Type B pancreatic cell (in vitro differentiated cells): ENCODE data around the gene ROR1. TPM values are rescaled to one million over a fixed set of nuclear protein-coding genes. Genes with fewer than 3 reads are reported as not detected.

ENCODE experiments used
- DNase-seq: peaks from one replicate; pipeline ENCODE4 v3.0.0; 2021; ENCODE audit warnings: mixed read lengths; ENCODE audit not compliant: unreplicated experiment; ENCODE audit errors: extremely low spot score
- H3K27ac Mint-ChIP-seq: 2 replicates; pipeline ENCODE4 v1.8.0; 2021; ENCODE audit warnings: mild to moderate bottlenecking, mixed read lengths
- H3K27me3 Mint-ChIP-seq: 2 replicates; pipeline ENCODE4 v1.8.0; 2021; ENCODE audit warnings: mixed read lengths
- H3K36me3 Mint-ChIP-seq: 2 replicates; pipeline ENCODE4 v1.8.0; 2021; ENCODE audit warnings: mixed read lengths
- H3K4me1 Mint-ChIP-seq: one replicate; pipeline ENCODE4 v1.8.0; 2021; ENCODE audit warnings: mixed read lengths; ENCODE audit not compliant: unreplicated experiment
- H3K4me3 Mint-ChIP-seq: 2 replicates; pipeline ENCODE4 v1.8.0; 2021; ENCODE audit warnings: mild to moderate bottlenecking, mixed read lengths
- H3K9me3 Mint-ChIP-seq: 2 replicates; pipeline ENCODE4 v1.8.0; 2021; ENCODE audit warnings: mixed read lengths
- total RNA-seq: library from RNA; stranded (reverse); gene quantifications from 2 replicates; pipeline ENCODE4 v1.2.1, GENCODE V29; 2021; ENCODE audit warnings: low replicate concordance
- TF ChIP-seq, protein P1 (sequence below): fragments of 200-600 bp; sonication (generic); conservative IDR thresholded peaks from 2 replicates; pipeline ENCODE4 v1.5.0; 2021; ENCODE audit warnings: antibody characterized with exemption, mild to moderate bottlenecking

Gene ROR1
- total RNA-seq, 1 donor from 2014 or later = 32.0 TPM

GRCh38 chr1:63918418-63918945 is 144.7 kb downstream of the ROR1 start:
- TF ChIP-seq, protein P1, sequence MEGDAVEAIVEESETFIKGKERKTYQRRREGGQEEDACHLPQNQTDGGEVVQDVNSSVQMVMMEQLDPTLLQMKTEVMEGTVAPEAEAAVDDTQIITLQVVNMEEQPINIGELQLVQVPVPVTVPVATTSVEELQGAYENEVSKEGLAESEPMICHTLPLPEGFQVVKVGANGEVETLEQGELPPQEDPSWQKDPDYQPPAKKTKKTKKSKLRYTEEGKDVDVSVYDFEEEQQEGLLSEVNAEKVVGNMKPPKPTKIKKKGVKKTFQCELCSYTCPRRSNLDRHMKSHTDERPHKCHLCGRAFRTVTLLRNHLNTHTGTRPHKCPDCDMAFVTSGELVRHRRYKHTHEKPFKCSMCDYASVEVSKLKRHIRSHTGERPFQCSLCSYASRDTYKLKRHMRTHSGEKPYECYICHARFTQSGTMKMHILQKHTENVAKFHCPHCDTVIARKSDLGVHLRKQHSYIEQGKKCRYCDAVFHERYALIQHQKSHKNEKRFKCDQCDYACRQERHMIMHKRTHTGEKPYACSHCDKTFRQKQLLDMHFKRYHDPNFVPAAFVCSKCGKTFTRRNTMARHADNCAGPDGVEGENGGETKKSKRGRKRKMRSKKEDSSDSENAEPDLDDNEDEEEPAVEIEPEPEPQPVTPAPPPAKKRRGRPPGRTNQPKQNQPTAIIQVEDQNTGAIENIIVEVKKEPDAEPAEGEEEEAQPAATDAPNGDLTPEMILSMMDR = no peak
- peaks cover 7% of the 10 kb centered on the region for H3K27me3 Mint-ChIP-seq
- H3K9me3 Mint-ChIP-seq = no peaks in the 10 kb centered on the region
- no peak for DNase-seq
- H3K36me3 Mint-ChIP-seq = no peaks in the 10 kb centered on the region
- peaks cover 72% of the 10 kb centered on the region for H3K4me1 Mint-ChIP-seq
- peak overlapping the region; percentile 42 for H3K4me3 Mint-ChIP-seq
- H3K27ac Mint-ChIP-seq = peak overlapping the region; percentile 12

DNA sequence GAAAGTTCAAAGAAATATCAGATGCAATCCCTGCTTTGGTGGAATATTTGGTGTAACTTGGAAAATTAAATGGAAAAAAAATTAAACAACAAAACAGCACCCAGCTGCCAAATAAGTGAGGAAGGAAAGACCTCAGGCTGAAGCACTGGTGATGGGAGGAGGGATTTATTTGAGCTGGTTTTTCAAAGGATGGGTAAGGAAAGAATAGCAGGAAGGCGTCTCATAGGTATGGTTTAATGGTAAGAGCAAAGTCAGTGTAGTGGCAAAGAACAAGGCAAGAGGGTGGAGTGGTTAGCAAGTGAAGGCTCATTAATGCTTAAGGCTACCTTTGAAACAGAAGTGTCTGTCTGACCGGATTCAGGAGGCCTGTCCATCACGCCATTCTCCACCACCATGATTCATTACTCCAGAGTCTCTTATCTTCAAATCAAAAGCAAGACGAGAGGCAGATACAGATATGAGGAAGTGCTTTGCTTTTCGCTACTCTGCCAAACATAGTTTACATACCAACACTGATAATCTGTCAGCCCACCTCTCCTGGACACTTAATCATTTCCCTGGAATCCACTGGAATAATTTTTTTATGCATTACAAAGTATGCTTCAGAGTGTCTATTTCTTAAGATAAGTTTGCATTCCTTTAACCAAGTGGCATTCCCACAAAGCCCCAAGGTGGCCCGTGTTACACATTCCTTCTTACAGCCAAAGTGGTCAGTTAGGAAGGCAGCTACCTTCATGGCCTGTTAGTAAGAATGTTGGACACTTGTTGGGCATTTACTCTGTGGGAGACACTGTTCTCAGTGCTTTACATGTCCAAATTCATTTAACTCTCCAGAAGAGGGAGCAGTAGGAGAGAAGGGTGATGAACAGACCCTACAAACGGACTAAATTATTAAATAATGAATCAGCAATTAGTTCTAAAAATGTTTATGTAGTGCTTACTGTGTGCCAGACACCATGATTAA is 146.6 kb downstream of the ROR1 start:
- Mint-ChIP-seq H3K4me3 (peak overlapping the region; percentile 26), H3K4me1 (peaks cover 53% of the 10 kb centered on the region), H3K27ac (peak overlapping the region; percentile 90), H3K9me3 (no peaks in the 10 kb centered on the region), H3K36me3 (no peaks in the 10 kb centered on the region), H3K27me3 (peaks cover 3% of the 10 kb centered on the region)
- TF ChIP-seq, protein P1 = peak; percentile 41
- no peak for DNase-seq

DNA sequence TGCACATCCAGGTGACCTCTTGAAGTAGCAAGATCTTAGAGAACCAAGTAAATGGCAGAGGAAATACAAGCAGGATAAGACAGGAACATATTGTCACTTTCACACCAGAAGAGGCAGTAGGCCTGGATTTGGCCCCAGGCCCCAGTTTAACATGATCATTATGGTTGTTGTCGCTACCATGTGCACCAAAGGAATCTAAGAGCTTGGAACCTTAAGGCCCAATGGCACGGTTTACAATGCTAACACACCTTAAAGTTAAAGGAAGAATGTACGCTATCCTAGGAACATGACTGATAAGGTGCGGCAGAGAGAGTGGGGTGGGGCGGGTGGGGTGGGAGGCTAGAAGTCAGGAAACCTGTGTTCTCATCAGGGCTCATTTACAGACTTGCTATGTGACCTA is 147.5 kb downstream of the ROR1 start:
- Mint-ChIP-seq H3K4me3 (peak overlapping the region; percentile 6), H3K27ac (peak overlapping the region; percentile 90), H3K27me3 (peaks cover 3% of the 10 kb centered on the region)

GRCh38 chr1:63921802-63922201 is 148.0 kb downstream of the ROR1 start:
- H3K27ac Mint-ChIP-seq = peak overlapping the region; percentile 40
- DNase-seq = no peak
- no peak overlapping the region for H3K4me3 Mint-ChIP-seq
- H3K27me3 Mint-ChIP-seq = peaks cover 3% of the 10 kb centered on the region
- H3K4me1 Mint-ChIP-seq = peaks cover 45% of the 10 kb centered on the region
- H3K36me3 Mint-ChIP-seq = no peaks in the 10 kb centered on the region
- H3K9me3 Mint-ChIP-seq = no peaks in the 10 kb centered on the region
- TF ChIP-seq, protein P1 = no peak

More for the DNA sequence above, 147.5 kb downstream of the ROR1 start:
- no peaks in the 10 kb centered on the region for H3K9me3 Mint-ChIP-seq
- H3K36me3 Mint-ChIP-seq = no peaks in the 10 kb centered on the region
- TF ChIP-seq, protein P1 = no peak
- no peak for DNase-seq
- H3K4me1 Mint-ChIP-seq = peaks cover 48% of the 10 kb centered on the region

- Mint-ChIP-seq H3K27ac (peak overlapping the region; percentile 40), H3K4me1 (peaks cover 42% of the 10 kb centered on the region)
Measured at GRCh38 chr1:63922848-63923247, 149.0 kb downstream of the ROR1 start.

More at GRCh38 chr1:63922848-63923247, 149.0 kb downstream of the ROR1 start:
- H3K9me3 Mint-ChIP-seq = no peaks in the 10 kb centered on the region
- H3K4me3 Mint-ChIP-seq = no peak overlapping the region
- TF ChIP-seq, protein P1 = no peak
- no peak for DNase-seq
- H3K36me3 Mint-ChIP-seq = no peaks in the 10 kb centered on the region
- peaks cover 3% of the 10 kb centered on the region for H3K27me3 Mint-ChIP-seq
